Measurements from ENCODE around the gene POP5.
A peak's percentile ranks its signal among the peaks of the same experiment; 100 is the strongest.

Gene POP5

DNA sequence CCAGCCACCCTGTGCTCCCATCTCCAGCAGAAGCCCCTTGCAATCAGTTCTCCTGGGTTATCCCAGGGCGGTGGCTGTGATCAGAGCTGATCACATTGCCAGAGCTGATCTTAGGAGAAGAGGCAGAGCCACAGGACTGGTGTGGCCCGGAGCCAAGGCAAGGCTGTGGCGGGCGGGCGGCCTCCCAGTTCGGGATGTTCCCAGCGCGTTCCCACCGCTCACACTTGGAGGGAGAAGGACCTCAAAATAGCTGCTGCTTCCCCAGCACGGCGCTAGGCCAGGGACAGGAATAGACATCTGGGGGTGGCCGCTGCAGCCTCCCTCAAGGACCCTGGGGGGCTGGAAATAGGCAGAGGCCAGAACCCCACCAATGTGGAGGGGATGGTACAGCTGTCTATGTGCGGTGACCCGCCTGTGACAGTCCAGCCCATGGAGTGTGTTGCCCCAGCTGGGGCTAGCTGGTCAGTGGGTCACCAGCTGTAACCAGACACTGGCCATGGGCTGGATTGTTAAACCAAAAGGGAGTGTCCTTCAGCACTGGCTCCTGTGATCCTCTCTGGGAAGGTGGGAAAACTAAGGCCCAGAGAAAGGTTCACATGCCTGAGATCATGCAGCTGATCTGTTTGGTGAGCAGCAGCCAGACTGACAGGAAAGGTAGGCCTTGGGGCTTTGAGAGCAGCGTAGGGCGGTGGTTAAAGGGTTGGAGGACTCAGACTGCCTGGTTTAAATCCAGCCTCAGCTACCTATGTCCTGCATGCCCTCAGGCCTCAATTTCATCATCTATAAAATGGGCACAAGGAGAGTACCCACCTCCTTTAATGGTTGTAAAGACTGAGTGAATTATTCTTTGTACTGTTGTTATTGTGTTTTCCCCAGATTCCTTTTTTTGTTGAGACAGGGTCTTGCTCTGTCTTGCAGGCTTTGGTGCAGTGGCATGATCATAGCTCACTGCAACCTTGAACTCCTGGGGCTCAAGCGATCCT lies 8.0 kb upstream of the POP5 start:
- no peak for DNase-seq

DNA sequence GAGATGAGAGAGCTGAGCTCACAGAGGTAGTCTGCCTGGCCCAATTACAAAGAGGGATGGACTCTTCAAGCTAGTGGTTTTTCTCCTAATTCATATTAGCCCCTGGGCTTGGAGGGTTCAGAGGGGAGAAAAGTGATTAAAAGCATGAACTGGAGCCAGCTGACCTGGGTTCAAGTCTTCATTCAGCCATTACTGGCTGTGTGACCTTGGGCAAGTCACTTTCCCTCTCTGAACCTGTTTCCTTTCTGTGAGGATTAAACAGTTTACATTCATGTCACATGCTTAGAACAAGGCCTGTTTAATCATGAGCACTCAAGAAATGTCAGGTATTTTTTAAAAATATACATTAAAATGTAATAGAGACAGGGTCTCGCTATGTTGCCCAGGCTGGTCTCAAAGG lies 7.2 kb upstream of the POP5 start:
- no peak for DNase-seq

DNA sequence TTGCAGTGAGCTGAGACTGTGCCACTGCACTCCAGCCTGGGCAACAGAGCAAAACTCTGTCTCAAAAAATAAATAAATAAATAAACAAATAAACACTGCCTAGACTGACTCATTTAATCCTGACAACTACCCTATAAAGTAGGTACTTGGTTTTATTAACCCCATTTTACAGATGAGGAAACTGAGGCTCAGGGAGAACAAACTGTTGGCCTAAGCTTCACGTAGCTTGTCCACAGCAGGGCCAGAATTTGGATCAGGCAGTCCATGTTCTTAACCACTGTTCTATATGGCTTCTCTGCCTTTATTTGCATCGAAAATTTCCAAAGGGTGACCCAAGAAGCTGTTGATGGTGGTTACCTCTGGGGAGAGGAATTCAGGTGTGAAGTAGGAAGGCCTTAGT lies 5.7 kb upstream of the POP5 start:
- no peak for DNase-seq

DNA sequence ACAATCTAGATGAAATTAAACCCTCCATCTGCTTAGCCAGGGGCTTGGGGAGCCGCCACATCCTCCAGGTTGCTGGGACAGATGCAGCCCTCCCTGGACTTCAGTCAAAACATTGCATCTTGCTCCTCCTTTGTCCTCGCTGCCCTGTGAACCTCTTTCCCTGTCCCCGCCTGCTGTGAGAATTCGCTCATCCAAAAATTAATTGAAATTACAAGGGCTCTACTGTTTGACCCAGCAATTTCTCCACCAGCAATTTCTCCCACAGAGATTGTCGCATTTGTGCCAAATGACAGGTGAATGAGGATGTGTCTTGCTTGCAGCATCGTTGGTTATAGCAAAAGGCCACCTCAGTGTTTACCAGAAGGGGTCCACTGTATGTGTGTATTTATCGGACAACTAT lies 5.0 kb upstream of the POP5 start:
- DNase-seq = no peak

DNA sequence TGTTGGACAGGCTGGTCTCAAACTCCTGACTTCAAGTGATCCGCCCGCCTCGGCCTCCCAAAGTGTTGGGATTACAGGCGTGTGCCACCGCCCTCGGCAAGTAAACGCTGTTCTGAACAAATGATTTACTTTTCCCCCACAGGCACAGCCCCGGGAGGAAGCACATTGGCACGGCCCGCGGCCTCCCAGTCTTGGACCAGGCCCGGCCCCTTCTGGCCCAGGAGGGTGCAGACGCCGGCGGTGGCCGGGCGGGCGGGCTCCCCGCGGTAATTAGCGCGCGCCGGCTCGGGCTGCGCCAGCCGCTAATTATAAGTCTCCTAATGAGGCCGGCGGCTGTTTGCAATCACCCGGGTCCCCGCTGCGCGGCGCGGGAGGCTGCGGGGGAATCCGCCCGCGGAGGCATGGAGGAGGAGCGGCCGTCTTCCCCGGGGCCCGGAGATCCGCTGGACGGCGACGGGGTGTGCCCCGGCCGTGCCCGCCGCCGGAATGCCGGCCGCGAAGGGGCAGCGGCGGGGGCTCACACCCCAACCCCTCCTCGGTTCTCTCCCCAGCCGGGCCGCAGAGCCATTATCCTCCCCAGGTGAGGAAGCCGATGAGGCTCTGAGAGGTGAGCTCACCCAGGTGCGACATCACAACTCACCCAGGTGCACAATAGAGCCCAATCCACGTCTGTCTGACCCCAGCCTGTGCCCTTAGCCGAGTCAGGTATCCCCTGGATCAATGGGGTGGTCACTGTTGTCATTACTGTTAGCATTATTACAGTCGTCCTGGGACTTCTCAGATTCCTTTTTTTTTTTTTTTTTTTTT lies 3.3 kb upstream of the POP5 start:
- DNase-seq = peak; percentile 3

DNA sequence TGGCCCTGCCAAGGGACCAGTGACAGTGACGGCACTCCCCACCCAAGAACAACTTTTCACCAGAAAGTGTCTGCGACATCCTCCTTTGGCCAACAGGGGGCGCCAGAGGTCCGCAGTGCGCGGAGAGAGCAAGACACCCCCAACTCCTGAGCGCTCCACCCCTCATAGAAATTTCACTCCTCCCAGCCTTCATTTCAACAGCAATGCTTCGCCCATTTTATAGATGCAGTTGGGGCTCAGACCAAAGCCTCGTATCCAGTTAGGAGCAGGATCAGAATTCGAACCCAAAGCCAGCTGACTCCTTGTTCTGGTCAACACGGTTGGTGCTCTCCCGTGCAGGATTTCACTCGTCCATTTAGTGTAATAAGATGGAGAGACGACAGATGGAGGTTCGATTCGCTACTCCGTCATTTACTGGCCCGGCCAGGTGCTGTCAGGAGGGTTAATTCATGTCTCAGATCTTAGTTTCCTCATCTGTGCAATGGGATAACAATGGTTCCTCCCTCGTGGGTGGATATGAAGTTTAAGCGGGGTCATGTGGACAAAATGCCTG lies 2.4 kb upstream of the POP5 start:
- DNase-seq = peak; percentile 46

DNA sequence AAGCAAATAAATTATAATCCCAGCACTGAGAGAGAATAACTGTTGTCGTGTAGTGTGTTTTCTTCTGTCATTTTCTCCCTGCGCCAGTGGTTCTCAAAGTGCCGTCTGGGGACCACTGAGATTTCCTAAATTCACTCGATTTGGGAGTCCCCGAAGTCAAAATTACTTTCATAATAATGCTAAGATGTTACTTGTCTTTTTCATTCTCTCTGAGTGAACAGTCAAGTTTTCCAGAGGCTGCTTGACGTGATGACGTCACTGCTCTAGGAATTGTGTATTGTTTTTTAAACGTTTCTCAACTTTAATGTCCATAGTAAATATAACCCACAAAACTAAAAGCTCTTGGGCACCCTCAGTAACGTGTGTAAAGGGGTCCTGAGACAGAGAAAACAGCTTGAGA lies 796 bp upstream of the POP5 start:
- no peak for DNase-seq

DNA sequence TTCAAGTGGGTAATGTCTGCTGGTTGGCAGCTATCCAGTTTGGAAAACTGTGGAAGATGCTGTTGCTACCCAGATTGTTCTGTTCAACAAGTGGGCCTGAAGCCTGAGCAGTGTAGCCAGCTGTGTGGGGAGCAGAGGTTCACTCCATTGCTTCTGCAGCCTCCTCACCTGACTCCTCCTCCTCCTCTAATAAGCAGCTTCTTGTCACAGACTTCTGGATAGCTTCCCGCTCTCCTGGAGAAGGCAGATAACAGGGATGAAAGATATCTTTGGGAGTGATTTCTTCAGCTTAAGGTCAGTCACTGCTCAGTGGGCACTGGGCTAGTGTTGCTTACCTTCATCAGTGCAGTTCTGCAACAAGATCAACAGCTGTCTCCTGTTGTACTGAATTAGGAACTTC lies 2.0 kb downstream of the POP5 start:
- DNase-seq = no peak

DNA sequence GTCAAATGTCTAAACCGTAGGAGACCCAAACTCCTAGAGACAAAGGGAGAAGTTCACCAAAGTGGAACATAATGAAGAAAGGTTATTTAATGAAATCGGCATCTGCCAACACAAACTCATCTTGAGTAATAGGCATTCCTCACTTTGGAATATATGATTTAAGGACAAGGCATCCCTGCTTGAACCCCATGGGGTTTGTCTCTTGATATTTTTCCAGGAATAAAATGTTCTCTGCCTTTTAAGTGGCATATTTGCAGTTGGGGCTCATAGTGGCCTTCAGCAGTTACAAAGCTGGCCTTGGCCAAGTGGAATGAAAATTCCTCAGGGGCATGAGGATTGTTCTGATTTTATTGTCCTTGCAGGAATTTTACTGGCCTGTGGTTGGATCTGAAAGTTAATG lies 7.1 kb downstream of the POP5 start:
- DNase-seq = no peak

DNA sequence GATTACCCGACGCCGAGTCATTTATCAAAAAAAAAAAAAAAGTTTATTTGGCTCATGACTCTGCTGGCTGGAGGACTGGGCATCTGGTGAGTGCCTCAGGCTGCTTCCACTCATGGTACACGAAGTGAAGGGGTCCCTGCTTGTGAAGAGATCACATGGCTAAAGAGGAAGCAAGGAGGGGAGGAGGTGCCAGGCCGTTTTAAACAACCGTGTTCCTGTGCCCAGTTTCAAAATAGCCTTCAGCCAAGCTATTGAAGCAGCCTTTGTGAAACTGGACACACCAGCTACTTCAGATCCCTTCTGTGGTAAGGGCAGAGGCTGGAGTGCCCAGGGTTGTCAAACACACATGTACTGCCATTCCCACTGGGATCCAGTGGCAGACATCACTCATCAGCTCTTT lies 7.6 kb downstream of the POP5 start:
- DNase-seq = no peak

DNA sequence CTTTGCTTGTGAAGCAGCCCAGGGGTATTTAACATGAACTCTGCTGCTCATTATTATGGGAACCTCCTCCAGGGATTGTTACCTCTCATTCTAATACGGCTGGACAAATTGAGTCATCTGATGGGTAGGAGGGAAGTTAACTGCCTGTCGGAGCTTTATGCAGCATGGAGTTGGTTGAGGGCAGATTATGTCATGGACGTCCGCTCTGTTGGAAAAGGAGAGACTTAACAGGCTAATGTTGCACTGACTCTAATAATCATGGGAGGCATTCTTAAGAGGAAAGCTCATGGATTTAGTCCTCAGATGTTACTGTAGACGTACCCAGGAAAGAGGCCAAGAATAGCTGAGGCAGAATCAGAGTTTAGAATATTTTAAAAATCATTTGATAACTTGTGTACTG lies 9.9 kb downstream of the POP5 start:
- no peak for DNase-seq

DNA sequence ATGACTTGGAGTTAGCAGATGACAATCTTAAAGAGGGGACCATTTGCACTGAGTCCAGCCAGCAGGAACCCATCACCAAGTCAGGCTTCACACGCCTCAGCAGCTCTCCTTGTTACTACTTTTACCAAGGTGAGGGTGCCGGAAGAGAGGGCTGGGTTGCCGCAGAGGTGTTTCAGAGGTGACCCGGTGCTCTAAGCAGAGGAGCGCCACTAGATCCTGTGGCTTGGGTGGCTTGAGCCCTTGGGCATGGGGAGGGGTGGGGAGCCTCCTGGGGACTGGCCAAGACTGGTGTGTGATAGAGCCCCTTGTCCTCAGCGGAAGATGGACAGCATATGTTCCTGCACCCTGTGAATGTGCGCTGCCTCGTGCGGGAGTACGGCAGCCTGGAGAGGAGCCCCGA lies 17.7 kb downstream of the POP5 start:
- no peak for DNase-seq

DNA sequence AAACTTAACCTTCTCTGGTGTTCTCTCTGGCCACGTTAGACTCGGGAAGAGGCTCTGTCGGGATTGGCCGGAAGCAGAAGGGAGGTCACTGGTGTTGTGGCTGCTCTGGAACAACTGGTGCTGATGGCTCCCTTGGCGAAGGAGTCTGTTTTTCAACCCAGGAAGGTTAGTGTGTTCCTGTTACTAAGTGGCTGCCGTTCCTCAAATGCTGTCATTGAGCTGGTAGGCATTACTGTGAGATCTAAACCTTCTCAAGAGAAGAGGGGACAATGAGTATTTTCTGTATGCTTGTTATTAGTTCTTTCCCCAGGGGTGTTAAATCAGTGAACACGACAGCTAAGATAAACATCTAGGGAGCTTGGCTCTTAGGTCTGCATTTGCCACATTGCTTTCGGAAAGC lies 18.3 kb downstream of the POP5 start:
- DNase-seq = no peak

DNA sequence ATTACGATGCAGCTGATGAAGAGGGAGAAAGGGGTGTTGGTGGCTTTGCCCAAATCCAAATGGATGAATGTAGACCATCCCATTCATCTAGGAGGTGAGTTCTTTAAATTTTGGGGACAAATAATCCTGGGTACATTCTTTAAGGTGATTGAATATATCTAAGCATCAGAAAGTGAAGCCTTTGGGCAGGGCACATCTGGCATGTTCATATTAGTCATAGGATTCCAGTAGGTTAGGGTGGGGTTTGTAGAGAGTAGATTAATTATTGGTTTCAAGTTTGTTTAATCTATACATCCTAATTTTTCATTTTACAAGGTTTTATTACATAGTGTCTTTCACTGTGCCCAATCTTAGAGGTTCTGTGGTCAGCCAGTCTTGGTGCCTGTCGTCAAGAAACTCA lies 23.6 kb downstream of the POP5 start:
- no peak for DNase-seq

DNA sequence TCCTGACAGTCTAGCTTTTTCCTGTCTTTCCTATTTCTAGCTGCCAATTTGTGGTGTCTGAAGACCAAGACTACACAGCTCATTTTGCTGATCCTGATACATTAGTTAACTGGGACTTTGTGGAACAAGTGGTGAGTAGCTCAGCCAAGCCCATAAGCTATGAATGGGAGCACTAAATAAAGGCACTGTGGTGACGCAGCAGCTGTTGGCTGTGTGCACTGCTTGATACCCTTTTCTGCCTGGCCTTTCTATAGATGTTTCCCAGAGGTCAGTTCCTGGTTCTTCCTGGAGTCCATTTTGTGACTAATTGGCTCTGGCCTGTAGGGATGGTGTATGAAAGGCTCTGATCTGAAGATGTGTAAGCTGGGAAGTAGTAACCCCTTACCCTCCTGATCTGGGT lies 26.5 kb downstream of the POP5 start:
- no peak for DNase-seq

DNA sequence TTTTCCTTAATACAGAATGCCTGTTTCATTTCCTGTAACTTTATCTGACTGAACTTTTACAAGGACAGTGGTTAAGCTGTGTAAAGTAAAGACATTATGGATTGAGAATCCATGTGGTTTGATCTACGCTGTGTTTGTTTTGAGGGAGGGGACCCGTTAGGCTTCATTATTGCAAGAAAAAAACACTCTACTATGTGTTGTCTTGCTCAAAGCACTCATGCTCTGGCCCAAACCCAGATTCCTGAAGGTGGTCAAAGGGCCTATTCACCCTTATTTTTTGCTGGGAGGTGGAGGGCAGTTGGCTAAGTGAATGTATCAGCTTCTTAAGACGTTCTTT lies 35.2 kb downstream of the POP5 start:
- DNase-seq = no peak

DNA sequence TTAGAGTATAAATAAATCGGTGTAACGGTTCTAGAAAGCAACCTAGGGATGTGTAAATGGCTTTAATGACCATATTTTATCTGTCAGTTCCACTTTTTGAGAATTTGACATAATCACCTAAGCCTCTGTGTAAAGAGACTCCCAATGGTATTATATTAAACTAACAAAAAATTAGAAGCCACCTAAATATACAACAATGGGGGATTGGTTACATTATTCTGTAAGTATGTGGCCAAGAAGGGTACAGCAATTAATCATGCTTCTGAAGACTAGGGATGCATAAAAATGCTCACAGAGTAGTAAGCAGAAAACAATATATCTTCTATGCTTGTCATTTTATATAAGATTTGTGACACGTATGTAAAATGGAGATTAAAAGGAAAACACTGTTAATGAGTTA lies 36.5 kb downstream of the POP5 start:
- no peak for DNase-seq

DNA sequence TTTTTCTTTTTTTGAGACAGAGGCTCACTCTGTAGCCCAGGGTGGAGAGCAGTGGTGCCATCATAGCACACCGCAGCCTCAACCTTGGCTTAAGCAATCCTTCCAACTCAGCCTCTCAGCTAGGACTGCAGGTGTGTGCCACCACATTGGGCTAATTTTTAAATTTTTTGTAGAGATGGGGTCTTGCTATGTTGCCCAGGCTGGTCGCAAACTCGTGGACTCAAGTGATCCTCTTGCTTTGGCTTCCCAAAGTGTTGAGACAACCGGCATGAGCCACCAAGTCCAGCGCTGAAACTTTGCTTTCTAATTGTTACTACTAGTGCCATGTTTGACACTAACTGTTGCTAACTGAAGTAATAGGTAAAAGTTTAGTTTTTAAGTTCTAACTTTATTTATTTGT lies 39.0 kb downstream of the POP5 start:
- no peak for DNase-seq

DNA sequence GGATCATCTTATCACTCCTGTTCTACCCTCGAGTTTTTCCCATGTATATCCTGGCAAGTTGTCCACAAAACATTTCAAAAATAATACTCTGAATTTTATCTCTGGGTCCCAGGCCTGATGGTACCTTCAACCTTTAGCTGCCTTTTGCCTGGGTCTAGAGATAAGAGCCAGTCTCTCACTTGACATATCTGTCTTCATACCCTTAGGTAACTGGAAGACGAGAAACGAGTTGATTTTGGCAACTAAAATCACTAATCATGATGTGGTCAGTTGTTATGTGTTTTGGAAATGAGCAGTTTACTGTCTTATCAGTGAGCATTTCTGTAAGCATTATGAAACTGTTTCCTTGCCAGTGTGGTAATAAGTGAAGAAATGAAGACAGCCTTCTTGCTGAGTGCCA lies 40.8 kb downstream of the POP5 start:
- no peak for DNase-seq

DNA sequence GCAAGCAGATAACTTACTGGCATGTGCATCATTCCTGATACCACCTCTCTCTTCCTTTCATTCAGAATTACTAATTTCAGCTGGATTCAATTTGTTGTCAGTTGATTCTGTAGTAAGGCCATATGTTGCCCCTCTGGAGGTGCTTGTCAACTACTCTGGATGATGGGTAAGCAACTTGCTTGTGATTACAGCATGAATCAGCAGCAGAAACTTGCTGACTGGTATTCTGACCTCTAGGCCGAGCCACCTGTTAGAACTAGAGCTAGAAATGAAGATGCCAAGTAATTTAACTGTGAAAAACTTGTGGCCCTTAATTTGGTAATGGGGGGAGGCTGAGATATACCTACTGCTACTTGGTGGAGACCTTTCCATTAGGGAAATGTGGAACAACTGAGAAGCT lies 41.9 kb downstream of the POP5 start:
- no peak for DNase-seq

DNA sequence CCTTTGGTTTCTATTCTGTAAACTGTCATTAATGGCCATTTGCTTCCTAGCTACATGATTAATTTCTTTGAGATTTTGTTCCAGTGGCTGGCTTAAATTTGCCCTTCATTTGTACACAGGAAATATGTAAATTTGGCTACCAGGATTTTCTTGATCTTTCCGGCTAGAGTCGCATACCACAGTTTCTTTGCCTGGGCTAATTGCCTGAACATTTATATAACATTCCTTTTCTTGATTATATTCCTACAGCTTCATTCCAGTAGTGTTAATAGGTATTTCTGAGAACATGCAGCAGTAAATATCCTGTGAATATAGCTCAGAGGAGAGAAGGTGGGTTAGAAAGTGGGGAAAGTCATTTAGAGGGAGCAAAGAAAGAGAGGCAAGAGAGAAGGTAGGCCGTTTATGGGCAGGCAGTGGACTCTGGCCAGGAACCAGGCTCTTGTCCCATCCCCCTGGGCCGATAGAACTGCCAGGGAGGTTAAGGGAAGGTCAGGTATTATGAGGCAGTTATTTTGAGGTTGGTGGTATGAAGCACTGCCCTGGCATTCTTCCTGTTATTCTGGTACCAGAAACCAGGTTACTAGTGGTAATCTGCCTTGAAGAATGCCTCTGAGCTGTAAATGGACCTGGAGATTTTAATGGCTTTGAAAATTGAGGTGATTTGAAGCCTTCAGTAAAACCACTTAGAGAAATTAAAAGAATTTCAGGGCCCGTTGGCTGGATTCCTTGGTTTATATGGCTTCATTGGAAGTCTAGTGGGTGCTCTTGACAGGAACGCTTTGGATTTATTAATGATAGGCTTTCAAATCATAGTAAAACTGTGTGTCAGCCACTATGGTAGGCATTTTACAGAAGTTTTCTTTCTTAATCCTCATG lies 42.7 kb downstream of the POP5 start:
- peak; percentile 57 for DNase-seq

DNA sequence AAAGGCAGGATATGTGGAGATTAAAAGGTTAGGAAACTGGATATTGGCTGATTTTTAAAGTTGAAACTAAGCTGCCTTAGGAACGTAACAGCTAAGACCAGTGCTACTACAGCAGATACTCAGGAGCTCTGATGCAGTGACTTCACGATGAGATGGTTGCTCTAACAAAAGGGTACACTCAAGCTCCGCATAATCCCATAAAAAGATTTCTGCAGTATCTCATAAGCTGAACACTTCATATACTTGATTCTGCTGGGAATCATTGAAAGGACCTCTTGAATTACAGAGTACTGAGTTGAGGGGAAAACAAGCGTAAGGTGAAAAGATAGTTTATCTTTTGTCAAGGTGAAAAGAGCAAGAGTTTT lies 43.4 kb downstream of the POP5 start:
- no peak for DNase-seq
